Liver (tissue), 9 donors: ENCODE measurements around the gene PREX1. TPM values are rescaled to one million over a fixed set of nuclear protein-coding genes. Genes with fewer than 3 reads are reported as not detected.

Experiments
- DNase-seq: peaks from one replicate; pipeline ENCODE4 v3.0.0-alpha.2; 2017; ENCODE audit warnings: low spot score
- H3K27ac ChIP-seq, 2 donors: one replicate each; pipeline ENCODE4 v1.7.0; 2013; ENCODE audit warnings: inconsistent platforms in 2 of 2, low read length in 2 of 2, control low read depth in 1 of 2, low read depth in 1 of 2, mild to moderate bottlenecking in 1 of 2
- H3K27me3 ChIP-seq, 4 donors: one replicate each; pipeline versions ENCODE4 v1.6.1 to v1.7.0; 2013; ENCODE audit warnings: low read length in 3 of 4, inconsistent platforms in 1 of 4, mild to moderate bottlenecking in 1 of 4, moderate library complexity in 1 of 4; ENCODE audit not compliant: control insufficient read depth in 4 of 4, insufficient read depth in 4 of 4
- H3K36me3 ChIP-seq, 4 donors: one replicate each; pipeline versions ENCODE4 v1.6.1 to v1.7.0; 2013; ENCODE audit warnings: low read length in 3 of 4, mild to moderate bottlenecking in 3 of 4, low read depth in 1 of 4, moderate library complexity in 1 of 4; ENCODE audit not compliant: control insufficient read depth in 4 of 4, insufficient read depth in 3 of 4
- H3K4me1 ChIP-seq, 4 donors: one replicate each; pipeline versions ENCODE4 v1.6.1 to v1.7.0; 2013; ENCODE audit warnings: low read length in 3 of 4, mild to moderate bottlenecking in 3 of 4, moderate library complexity in 1 of 4; ENCODE audit not compliant: control insufficient read depth in 4 of 4, insufficient read depth in 4 of 4
- H3K4me3 ChIP-seq, 3 donors: one replicate each; pipeline versions ENCODE4 v1.6.1 to v1.7.0; 2013; ENCODE audit warnings: low read length in 3 of 3, control low read depth in 1 of 3, low read depth in 1 of 3, mild to moderate bottlenecking in 1 of 3
- H3K9ac ChIP-seq, 2 donors: one replicate each; pipeline ENCODE4 v1.7.0; 2013; ENCODE audit warnings: low read length in 2 of 2, mild to moderate bottlenecking in 2 of 2, moderate library complexity in 2 of 2, control low read depth in 1 of 2, low read depth in 1 of 2
- H3K9me3 ChIP-seq, 4 donors: one replicate each; pipeline versions ENCODE4 v1.6.1 to v1.7.0; 2013; ENCODE audit warnings: low read length in 3 of 4; ENCODE audit not compliant: control insufficient read depth in 4 of 4
- EGR1 ChIP-seq, 2 donors: IDR thresholded peaks; 2 replicates each; pipeline ENCODE4 v1.6.1; 2016 to 2018; ENCODE audit warnings: antibody characterized with exemption in 2 of 2, low read depth in 2 of 2
- FOXA1 ChIP-seq: IDR thresholded peaks from 2 replicates; pipeline ENCODE4 v1.6.1; 2016; ENCODE audit warnings: antibody characterized with exemption
- FOXA2 ChIP-seq: IDR thresholded peaks from 2 replicates; pipeline ENCODE4 v1.6.1; 2016; ENCODE audit warnings: antibody characterized with exemption
- GABPA ChIP-seq, 2 donors: IDR thresholded peaks in 1 of 2; conservative IDR thresholded peaks in 1 of 2; 2 replicates each; pipeline ENCODE4 v1.6.1; 2016; ENCODE audit warnings: antibody characterized with exemption in 2 of 2, mild to moderate bottlenecking in 1 of 2, moderate library complexity in 1 of 2
- HNF4A ChIP-seq, 2 donors: conservative IDR thresholded peaks; 2 replicates each; pipeline ENCODE4 v1.6.1; 2016; ENCODE audit warnings: antibody characterized with exemption in 2 of 2, mild to moderate bottlenecking in 2 of 2
- HNF4G ChIP-seq: IDR thresholded peaks from 2 replicates; pipeline ENCODE4 v1.6.1; 2016; ENCODE audit warnings: antibody characterized with exemption
- JUND ChIP-seq, 2 donors: IDR thresholded peaks; 2 replicates each; pipeline ENCODE4 v1.6.1; 2016; ENCODE audit warnings: antibody characterized with exemption in 2 of 2
- MAX ChIP-seq: IDR thresholded peaks from 2 replicates; pipeline ENCODE4 v1.6.1; 2016; ENCODE audit warnings: antibody characterized with exemption
- NR2F2 ChIP-seq: IDR thresholded peaks from 2 replicates; pipeline ENCODE4 v1.6.1; 2016; ENCODE audit warnings: antibody characterized with exemption
- RAD21 ChIP-seq, 2 donors: IDR thresholded peaks; 2 replicates each; pipeline ENCODE4 v1.6.1; 2016; ENCODE audit warnings: antibody characterized with exemption in 2 of 2, mild to moderate bottlenecking in 2 of 2
- RXRA ChIP-seq, 2 donors: IDR thresholded peaks; 2 replicates each; pipeline ENCODE4 v1.6.1; 2017 to 2018; ENCODE audit warnings: antibody characterized with exemption in 2 of 2, mild to moderate bottlenecking in 1 of 2
- SP1 ChIP-seq: IDR thresholded peaks from 2 replicates; pipeline ENCODE4 v1.6.1; 2018; ENCODE audit warnings: antibody characterized with exemption, mild to moderate bottlenecking
- TAF1 ChIP-seq: conservative IDR thresholded peaks from 2 replicates; pipeline ENCODE4 v1.6.1; 2016; ENCODE audit warnings: antibody characterized with exemption, mild to moderate bottlenecking
- YY1 ChIP-seq: IDR thresholded peaks from 2 replicates; pipeline ENCODE4 v1.6.1; 2016; ENCODE audit warnings: antibody characterized with exemption, mild to moderate bottlenecking
- ZBTB33 ChIP-seq: IDR thresholded peaks from 2 replicates; pipeline ENCODE4 v1.6.1; 2016; ENCODE audit warnings: antibody characterized with exemption
- whole genome bisulfite sequencing: extraction: QIAGEN DNeasy Blood & Tissue Kit; methylation state at CpG from one replicate; pipeline ENCODE4 v1.1.7; 2013; 5-methylcytosine and 5-hydroxymethylcytosine counted together
- polyA plus RNA-seq, 2 donors: library from polyadenylated mRNA; stranded (reverse) in 1 of 2; unstranded in 1 of 2; fragments of 200-250 nt in 1 of 2; fragments of >200 nt in 1 of 2; fragmentation: Nextera tagmentation in 1 of 2; extraction: Ambion mirVana in 1 of 2; gene quantifications; one replicate each; pipeline versions ENCODE4 v1.2.1 to v1.2.3, GENCODE V29; 2013 to 2015
- total RNA-seq, 2 donors: library from RNA; depleted of rRNA; stranded (reverse); fragments of >200 nt; gene quantifications; one replicate each; pipeline ENCODE4 v1.2.3, GENCODE V29; 2014
- TF ChIP-seq, protein P1 (sequence below): IDR thresholded peaks from 2 replicates; pipeline ENCODE4 v1.6.1; 2016; ENCODE audit warnings: antibody characterized with exemption
- TF ChIP-seq, protein P2 (sequence below): fragments of 150-350 bp; IDR thresholded peaks from 2 replicates; pipeline ENCODE4 v1.5.1; 2017; ENCODE audit warnings: improper control_type of control experiment, low read depth, low read length; ENCODE audit not compliant: missing input control
- donor health status: healthy.
- donor health status: healthy.
- donor health status: healthy.
- donor health status: healthy.
- donor health status: healthy.

The PREX1 gene
- total and polyA plus RNA-seq, 4 donors: 2.2 to 18.0 (median 10.8) TPM

- Histone ChIP-seq H3K27ac (no peak overlapping the region), H3K9ac (no peak overlapping the region), H3K9me3 (no peaks in the 10 kb centered on the region), H3K4me1 (no peaks in the 10 kb centered on the region), H3K4me3 (no peak overlapping the region), H3K36me3 (no peaks in the 10 kb centered on the region), H3K27me3 (no peaks in the 10 kb centered on the region)
- no peak for DNase-seq
- WGBS: 83% methylated on average over 8 of the region's 8 CpGs
- no peak for TF ChIP-seq RAD21 (IDR thresholded peaks at IDR 0.05)
- TF ChIP-seq HNF4G: no peak
- TF ChIP-seq, protein P1, sequence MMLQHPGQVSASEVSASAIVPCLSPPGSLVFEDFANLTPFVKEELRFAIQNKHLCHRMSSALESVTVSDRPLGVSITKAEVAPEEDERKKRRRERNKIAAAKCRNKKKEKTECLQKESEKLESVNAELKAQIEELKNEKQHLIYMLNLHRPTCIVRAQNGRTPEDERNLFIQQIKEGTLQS: no peak
- TF ChIP-seq YY1: no peak
These were observed 122.3 kb downstream of the PREX1 start for GRCh38 chr20:48705240-48706115.

GRCh38 chr20:48704761-48705160, 123.0 kb downstream of the PREX1 start:
- no peak overlapping the region for H3K27ac ChIP-seq
- no peak overlapping the region for H3K4me3 ChIP-seq
- H3K9ac ChIP-seq: no peak overlapping the region
- no peak for DNase-seq
- H3K4me1 ChIP-seq: no peaks in the 10 kb centered on the region
- 91% methylated on average over 10 of the region's 10 CpGs for WGBS
- no peak for TF ChIP-seq ZBTB33
- TF ChIP-seq FOXA1: no peak
- TF ChIP-seq RXRA (IDR thresholded peaks at IDR 0.05): no peak
- no peak for TF ChIP-seq HNF4A (conservative IDR thresholded peaks at IDR 0.05)
- TF ChIP-seq YY1: no peak
- TF ChIP-seq, protein P1: no peak
- H3K9me3 ChIP-seq: no peaks in the 10 kb centered on the region
- H3K27me3 ChIP-seq: no peaks in the 10 kb centered on the region
- H3K36me3 ChIP-seq: no peaks in the 10 kb centered on the region

GRCh38 chr20:48703511-48704219, 124.1 kb downstream of the PREX1 start:
- 95% methylated on average over 15 of the region's 15 CpGs for WGBS
- no peak overlapping the region for H3K9ac ChIP-seq
- no peaks in the 10 kb centered on the region for H3K27me3 ChIP-seq
- H3K36me3 ChIP-seq: no peaks in the 10 kb centered on the region
- peaks cover 0 to 2% (median under 1%) of the 10 kb centered on the region in 4 donors for H3K4me1 ChIP-seq
- H3K4me3 ChIP-seq: no peak overlapping the region
- no peak for DNase-seq
- no peaks in the 10 kb centered on the region for H3K9me3 ChIP-seq
- no peak overlapping the region for H3K27ac ChIP-seq
- TF ChIP-seq HNF4G: no peak
- no peak for TF ChIP-seq ZBTB33
- no peak for TF ChIP-seq MAX
- no peak for TF ChIP-seq NR2F2
- no peak for TF ChIP-seq HNF4A (conservative IDR thresholded peaks at IDR 0.05)
- no peak for TF ChIP-seq TAF1
- TF ChIP-seq, protein P2, sequence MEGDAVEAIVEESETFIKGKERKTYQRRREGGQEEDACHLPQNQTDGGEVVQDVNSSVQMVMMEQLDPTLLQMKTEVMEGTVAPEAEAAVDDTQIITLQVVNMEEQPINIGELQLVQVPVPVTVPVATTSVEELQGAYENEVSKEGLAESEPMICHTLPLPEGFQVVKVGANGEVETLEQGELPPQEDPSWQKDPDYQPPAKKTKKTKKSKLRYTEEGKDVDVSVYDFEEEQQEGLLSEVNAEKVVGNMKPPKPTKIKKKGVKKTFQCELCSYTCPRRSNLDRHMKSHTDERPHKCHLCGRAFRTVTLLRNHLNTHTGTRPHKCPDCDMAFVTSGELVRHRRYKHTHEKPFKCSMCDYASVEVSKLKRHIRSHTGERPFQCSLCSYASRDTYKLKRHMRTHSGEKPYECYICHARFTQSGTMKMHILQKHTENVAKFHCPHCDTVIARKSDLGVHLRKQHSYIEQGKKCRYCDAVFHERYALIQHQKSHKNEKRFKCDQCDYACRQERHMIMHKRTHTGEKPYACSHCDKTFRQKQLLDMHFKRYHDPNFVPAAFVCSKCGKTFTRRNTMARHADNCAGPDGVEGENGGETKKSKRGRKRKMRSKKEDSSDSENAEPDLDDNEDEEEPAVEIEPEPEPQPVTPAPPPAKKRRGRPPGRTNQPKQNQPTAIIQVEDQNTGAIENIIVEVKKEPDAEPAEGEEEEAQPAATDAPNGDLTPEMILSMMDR: no peak
- no peak for TF ChIP-seq GABPA (IDR thresholded peaks at IDR 0.05 in 1 of 2, conservative IDR thresholded peaks at IDR 0.05 in 1 of 2)
- no peak for TF ChIP-seq JUND (IDR thresholded peaks at IDR 0.05)
- TF ChIP-seq, protein P1: no peak
- no peak for TF ChIP-seq RXRA (IDR thresholded peaks at IDR 0.05)
- no peak for TF ChIP-seq SP1
- no peak for TF ChIP-seq FOXA2
- no peak for TF ChIP-seq RAD21 (IDR thresholded peaks at IDR 0.05)
- TF ChIP-seq FOXA1: no peak
- no peak for TF ChIP-seq YY1
- TF ChIP-seq EGR1 (IDR thresholded peaks at IDR 0.05; ENCODE audit: low read depth in 2 of 2): no peak
